HL-60 (cell line): ENCODE measurements around the gene ZMIZ1.
"Not testable (repeated sequence)": the region's sequence is repeated elsewhere in the genome, so short reads cannot be mapped to it uniquely, and the experiment has no call there.

Source experiments
- DNase-seq, 2 experiments: peaks; one replicate each; pipeline ENCODE4 v3.0.0-alpha.2; 2010 to 2020; ENCODE audit warnings: low read depth in 1 of 2, low spot score in 1 of 2
- H3K27ac ChIP-seq: fragments of 250-450 bp; sonication (Bioruptor Pico); replicated peaks from 2 replicates; pipeline ENCODE4 v1.5.1; 2020; ENCODE audit warnings: mild to moderate bottlenecking, moderate library complexity
- H3K27me3 ChIP-seq: fragments of 250-450 bp; sonication (Bioruptor Pico); 2 replicates; pipeline ENCODE4 v1.5.1; 2021; ENCODE audit warnings: mild to moderate bottlenecking, moderate library complexity; ENCODE audit not compliant: insufficient read depth, poor library complexity, severe bottlenecking
- H3K4me3 ChIP-seq: replicated peaks from 2 replicates; pipeline ENCODE4 v1.5.1; 2011; ENCODE audit warnings: mild to moderate bottlenecking, control low read depth, low read length; ENCODE audit not compliant: insufficient read depth
- CTCF ChIP-seq: IDR thresholded peaks from one replicate; pipeline ENCODE4 v1.5.1; 2011; ENCODE audit warnings: low read length, control low read depth, inconsistent platforms; ENCODE audit not compliant: insufficient read depth
- GABPA ChIP-seq: IDR thresholded peaks from 2 replicates; pipeline ENCODE4 v1.6.1; 2012; ENCODE audit warnings: low read depth
- POLR2AphosphoS5 ChIP-seq: IDR thresholded peaks from 2 replicates; pipeline ENCODE4 v1.6.1; 2012; ENCODE audit warnings: low read depth
- SPI1 ChIP-seq: IDR thresholded peaks from 2 replicates; pipeline ENCODE4 v1.6.1; 2012; ENCODE audit warnings: low read depth, mild to moderate bottlenecking, borderline replicate concordance
- TF ChIP-seq, protein P1 (sequence below): IDR thresholded peaks from 2 replicates; pipeline ENCODE4 v1.6.1; 2012; ENCODE audit warnings: low read depth; ENCODE audit not compliant: insufficient replicate concordance

ZMIZ1 gene

GRCh38 chr10:79335470-79336235, 266.9 kb downstream of the ZMIZ1 start:
- DNase-seq = no peak
- Histone ChIP-seq H3K27ac (no peak overlapping the region), H3K27me3 (no peaks in the 10 kb centered on the region), H3K4me3 (no peak overlapping the region)
- no peak for TF ChIP-seq GABPA
- TF ChIP-seq SPI1 = no peak
- no peak for TF ChIP-seq CTCF
- no peak for TF ChIP-seq POLR2AphosphoS5
- TF ChIP-seq, protein P1, sequence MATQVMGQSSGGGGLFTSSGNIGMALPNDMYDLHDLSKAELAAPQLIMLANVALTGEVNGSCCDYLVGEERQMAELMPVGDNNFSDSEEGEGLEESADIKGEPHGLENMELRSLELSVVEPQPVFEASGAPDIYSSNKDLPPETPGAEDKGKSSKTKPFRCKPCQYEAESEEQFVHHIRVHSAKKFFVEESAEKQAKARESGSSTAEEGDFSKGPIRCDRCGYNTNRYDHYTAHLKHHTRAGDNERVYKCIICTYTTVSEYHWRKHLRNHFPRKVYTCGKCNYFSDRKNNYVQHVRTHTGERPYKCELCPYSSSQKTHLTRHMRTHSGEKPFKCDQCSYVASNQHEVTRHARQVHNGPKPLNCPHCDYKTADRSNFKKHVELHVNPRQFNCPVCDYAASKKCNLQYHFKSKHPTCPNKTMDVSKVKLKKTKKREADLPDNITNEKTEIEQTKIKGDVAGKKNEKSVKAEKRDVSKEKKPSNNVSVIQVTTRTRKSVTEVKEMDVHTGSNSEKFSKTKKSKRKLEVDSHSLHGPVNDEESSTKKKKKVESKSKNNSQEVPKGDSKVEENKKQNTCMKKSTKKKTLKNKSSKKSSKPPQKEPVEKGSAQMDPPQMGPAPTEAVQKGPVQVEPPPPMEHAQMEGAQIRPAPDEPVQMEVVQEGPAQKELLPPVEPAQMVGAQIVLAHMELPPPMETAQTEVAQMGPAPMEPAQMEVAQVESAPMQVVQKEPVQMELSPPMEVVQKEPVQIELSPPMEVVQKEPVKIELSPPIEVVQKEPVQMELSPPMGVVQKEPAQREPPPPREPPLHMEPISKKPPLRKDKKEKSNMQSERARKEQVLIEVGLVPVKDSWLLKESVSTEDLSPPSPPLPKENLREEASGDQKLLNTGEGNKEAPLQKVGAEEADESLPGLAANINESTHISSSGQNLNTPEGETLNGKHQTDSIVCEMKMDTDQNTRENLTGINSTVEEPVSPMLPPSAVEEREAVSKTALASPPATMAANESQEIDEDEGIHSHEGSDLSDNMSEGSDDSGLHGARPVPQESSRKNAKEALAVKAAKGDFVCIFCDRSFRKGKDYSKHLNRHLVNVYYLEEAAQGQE = no peak

- H3K4me3 ChIP-seq = no peak overlapping the region
- no peak for DNase-seq
- no peaks in the 10 kb centered on the region for H3K27me3 ChIP-seq
- TF ChIP-seq POLR2AphosphoS5 (no peak), GABPA (no peak), CTCF (no peak), SPI1 (no peak)
- TF ChIP-seq, protein P1 = no peak
- no peak overlapping the region for H3K27ac ChIP-seq
Observed at GRCh38 chr10:79336276-79336675, 267.5 kb downstream of the ZMIZ1 start.

DNA sequence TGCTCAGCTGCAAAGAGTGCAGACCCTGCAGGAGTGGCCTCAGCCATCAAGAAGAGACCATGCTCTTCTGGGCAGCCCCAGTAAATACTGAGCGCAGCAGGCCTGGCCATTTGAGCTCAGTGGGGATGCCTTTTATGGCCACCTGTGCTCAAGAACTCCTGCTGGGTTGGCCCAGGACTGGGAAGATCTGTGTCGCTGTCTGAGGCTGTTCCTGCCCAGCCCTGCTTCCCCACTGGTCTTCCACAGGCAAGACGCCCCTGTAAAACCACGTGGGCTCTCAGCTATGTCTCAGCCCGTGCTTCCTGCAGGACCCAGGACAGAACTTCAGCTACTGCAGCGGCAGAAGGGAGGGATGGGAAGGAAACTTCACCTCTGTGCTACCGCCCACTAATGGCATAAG, 268.0 kb downstream of the ZMIZ1 start:
- H3K27me3 ChIP-seq = no peaks in the 10 kb centered on the region
- no peak overlapping the region for H3K27ac ChIP-seq
- TF ChIP-seq SPI1 = no peak
- H3K4me3 ChIP-seq = no peak overlapping the region
- no peak for DNase-seq

- not testable (repeated sequence) for DNase-seq, H3K4me3 ChIP-seq, H3K27ac ChIP-seq, H3K27me3 ChIP-seq
Observed at GRCh38 chr10:79337783-79338469, 269.2 kb downstream of the ZMIZ1 start.

GRCh38 chr10:79339266-79339665, 270.5 kb downstream of the ZMIZ1 start:
- no peak for DNase-seq
- TF ChIP-seq GABPA (no peak), POLR2AphosphoS5 (no peak), CTCF (no peak), SPI1 (no peak)
- TF ChIP-seq, protein P1 = no peak
- Histone ChIP-seq H3K27ac (no peak overlapping the region), H3K4me3 (no peak overlapping the region), H3K27me3 (no peaks in the 10 kb centered on the region)
